Measurements from ENCODE around the gene TRAPPC12.
"Not testable (repeated sequence)": the region's sequence is repeated elsewhere in the genome, so short reads cannot be mapped to it uniquely, and the experiment has no call there.

TRAPPC12 gene

DNA sequence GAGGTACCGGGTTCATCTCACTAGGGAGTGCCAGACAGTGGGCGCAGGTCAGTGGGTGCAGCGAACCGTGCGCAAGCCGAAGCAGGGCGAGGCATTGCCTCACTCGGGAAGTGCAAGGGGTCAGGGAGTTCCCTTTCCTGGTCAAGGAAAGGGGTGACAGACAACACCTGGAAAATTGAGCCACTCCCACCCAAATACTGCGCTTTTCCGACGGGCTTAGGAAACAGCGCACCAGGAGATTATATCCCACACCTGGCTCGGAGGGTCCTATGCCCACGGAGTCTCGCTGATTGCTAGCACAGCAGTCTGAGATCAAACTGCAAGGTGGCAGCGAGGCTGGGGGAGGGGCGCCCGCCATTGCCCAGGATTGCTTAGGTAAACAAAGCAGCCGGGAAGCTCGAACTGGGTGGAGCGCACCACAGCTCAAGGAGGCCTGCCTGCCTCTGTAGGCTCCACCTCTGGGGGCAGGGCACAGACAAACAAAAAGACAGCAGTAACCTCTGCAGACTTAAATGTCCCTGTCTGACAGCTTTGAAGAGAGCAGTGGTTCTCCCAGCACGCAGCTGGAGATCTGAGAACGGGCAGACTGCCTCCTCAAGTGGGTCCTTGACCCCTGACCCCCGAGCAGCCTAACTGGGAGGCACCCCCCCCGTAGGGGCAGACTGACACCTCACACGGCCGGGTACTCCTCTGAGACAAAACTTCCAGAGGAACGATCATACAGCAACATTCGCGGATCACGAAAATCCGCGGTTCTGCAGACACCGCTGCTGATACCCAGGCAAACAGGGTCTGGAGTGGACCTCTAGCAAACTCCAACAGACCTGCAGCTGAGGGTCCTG is 9.9 kb upstream of the TRAPPC12 start:
- DNase-seq (ENCODE audit: low spot score), result not testable (repeated sequence)

DNA sequence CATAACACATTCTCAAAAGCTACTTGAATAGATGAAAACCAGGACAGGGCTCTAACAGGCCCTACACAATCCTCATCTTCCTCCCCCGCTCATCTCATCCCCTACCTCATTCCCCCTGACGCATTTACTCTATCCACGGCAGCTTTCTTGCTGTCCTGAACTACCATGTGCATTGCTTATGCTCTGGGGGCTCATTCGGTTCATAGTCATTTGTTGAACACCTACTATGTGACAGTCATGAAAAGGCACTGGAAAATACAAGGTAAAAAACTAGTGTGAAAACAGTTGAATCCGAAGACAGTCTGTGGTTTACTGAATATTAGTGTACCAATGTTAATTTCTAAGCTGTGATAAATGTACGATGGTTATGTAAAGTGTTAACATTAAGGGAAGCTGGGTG is 2.7 kb upstream of the TRAPPC12 start:
- no peak for DNase-seq (ENCODE audit: low spot score)

DNA sequence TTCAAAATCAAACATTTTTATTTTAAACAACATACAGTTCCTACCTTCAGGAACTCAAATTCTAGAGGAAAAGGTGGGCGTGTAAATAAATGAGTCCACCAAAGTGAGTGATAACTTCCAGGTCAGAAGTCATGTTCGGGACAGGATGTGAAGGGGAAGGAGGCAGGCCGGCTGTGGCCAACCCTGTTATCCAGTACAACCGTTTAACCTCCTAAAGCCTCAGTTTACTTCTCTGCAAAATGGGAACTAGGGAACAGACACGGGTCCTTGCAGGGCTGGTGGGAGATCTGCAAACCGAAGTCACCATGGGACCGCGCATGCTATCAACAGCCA is 2.2 kb upstream of the TRAPPC12 start:
- peak; percentile 60 for DNase-seq (ENCODE audit: low spot score)

DNA sequence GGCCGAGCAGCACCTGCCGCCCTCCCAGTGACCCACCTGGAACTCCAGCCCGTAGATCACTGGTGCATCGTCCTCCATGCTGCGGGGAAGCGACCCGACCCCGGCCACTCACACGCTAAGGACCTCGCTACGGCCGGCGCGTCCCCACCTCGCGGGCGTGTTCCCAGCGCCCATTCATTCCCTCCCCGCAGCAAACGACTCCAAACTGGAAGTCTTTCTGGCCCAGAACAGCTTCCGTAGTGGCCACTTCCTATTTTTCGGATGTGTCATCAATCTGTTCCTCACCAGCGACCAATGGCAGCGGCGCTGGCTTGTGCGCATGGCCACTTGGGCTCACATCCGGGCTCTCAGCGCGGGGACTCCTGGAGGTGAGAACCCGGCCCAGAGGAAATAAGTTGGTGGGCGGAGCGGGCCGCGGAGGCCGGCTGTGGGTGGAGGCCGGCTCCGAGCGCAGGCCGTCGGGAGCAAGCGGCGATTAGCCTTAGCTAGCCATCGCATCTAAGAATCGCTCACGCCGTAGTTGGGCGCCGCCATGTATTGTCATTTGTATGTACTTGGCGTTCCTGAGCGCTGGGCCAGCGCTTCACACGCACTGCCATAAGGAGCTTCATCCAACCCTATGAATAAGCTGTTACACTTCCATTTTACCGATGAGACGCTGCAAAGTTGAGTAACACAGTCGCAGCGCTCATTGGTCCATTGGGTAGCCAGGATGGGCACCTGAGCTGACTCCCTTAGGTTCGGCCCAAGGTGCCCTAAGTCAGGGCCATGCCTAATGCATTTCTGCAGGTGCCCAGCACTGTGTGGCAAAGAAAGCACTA is 1.7 kb upstream of the TRAPPC12 start, which contains the start of gene EIPR1:
Gene EIPR1, minus strand, starts transcription at position 207 of the 821 bp plus-strand sequence. Its CDS starts 129 bp downstream, at position 78.
- DNase-seq (ENCODE audit: low spot score), result peak; percentile 99

DNA sequence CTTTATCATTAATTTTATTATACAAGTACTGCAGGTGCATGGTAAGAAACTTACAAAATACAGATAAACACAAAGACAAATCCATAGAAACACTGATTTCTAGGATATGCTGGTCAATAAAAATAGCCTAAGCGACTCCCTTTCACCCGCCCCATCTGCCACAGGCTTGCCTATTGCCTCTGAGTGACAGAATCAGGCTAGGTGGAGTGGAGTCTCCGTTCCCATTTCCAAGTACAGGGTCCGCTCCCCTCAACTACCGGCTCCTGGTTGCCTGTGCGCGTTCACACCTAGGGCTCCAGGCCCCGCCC is 201 bp upstream of the TRAPPC12 start:
- DNase-seq (ENCODE audit: low spot score), result no peak

DNA sequence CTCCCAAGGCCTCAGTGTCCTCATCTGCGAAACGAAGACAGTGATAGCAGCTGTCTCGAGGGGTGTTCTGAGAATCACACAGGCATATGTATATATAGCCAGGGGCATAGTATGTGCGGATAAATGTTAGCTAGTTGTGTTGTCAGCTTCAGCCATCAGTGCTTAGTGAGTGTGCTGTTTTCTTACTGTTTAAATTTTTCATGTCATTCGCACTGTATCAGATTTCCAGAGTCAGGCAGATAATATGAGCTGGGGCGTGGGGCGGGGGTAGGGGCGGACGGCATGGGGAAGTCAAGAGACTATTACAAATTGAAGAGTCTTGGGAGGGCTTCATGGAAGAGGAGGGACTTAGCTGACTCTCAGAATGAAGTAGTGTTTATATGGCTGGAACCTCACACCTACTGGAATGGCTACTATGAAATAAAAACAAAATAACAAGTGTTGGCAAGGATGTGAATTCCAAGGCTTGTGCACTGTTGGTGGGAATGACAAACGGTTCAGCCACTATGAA is 7.0 kb downstream of the TRAPPC12 start:
- DNase-seq (ENCODE audit: low spot score), result no peak

DNA sequence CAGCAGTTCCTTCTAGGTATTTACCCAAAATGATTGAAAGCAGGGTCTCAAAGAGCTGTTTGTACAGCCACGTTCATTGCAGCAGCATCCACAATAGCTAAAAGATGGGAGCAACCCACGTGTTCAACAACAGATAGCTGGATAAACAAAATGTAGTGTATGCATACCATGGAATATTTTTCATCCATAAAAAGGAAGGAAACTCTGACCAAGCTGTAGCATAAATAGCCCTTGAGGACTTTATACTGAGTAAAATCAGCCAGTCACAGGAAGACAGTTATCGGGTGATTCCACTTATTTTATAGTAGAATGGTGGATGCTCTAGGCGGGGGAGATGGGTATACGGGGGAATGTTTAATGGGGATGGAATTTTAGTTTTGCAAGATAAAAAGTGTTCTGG is 7.5 kb downstream of the TRAPPC12 start:
- DNase-seq (ENCODE audit: low spot score), result no peak

DNA sequence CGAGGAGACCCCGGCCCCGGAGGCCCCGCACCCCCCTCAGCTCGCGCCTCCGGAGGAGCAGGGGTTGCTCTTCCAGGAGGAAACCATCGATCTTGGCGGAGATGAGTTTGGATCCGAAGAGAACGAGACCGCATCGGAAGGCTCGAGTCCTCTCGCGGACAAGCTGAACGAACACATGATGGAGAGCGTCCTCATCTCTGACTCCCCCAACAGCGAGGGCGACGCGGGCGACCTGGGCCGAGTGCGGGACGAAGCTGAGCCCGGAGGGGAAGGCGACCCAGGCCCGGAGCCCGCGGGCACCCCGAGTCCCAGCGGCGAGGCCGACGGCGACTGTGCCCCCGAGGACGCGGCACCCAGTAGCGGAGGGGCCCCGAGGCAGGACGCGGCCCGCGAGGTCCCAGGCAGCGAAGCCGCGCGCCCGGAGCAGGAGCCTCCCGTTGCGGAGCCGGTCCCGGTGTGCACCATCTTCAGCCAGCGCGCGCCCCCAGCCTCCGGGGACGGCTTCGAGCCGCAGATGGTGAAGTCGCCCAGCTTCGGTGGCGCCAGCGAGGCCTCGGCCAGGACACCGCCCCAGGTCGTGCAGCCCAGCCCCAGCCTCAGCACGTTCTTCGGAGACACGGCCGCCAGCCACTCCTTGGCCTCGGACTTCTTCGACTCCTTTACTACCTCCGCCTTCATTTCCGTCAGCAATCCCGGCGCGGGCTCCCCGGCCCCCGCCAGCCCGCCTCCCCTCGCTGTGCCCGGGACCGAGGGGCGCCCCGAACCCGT is 8.3 kb downstream of the TRAPPC12 start:
- no peak for DNase-seq (ENCODE audit: low spot score)

DNA sequence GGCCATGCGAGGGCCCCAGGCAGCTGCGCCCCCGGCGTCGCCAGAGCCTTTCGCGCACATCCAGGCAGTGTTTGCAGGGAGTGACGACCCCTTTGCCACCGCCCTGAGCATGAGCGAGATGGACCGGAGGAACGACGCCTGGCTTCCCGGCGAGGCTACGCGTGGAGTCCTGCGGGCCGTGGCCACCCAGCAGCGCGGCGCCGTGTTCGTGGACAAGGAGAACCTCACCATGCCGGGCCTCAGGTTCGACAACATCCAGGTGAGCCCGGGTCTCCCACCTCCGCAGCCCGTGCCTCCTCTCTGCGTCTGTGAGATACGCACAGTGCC is 8.9 kb downstream of the TRAPPC12 start:
- DNase-seq (ENCODE audit: low spot score), result no peak

DNA sequence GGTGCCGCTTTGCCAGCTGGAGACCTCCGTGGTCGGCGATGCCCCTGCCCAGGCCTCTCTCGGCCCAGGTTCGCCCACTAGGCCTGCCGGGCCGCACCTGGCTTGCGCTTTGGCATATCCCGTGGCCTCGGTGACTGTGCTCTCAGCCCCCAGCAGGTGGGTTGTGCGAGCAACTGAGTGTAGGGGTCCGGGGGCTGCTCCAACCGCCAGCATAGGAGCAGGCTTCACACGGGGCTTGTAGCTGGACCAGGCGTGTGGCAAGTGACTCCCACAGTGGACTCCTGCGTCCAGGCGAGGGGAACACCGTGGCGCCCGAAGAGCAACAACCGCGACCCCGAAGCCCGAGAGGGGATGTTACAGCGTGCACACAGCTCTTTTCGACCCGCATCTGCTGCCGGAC is 9.7 kb downstream of the TRAPPC12 start:
- DNase-seq (ENCODE audit: low spot score), result no peak

DNA sequence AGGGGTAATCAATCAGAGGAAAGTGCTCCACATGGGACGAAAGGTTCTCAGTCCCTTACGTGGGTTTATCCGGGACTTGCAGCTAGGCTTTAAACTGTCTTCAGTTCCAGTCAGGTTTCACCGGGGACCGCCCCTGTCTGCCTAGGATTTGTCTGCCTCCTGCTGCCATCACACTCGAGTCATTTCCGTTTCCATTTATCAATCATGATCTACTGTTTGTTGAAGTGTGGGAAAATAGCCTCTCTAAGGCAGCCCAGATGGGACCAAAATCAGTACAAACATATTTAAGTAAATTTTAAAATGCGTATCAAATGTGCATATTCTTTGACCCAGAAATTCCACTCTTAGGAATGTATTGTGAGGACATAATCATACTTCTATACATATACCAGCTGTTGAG is 10.5 kb downstream of the TRAPPC12 start:
- no peak for DNase-seq (ENCODE audit: low spot score)

DNA sequence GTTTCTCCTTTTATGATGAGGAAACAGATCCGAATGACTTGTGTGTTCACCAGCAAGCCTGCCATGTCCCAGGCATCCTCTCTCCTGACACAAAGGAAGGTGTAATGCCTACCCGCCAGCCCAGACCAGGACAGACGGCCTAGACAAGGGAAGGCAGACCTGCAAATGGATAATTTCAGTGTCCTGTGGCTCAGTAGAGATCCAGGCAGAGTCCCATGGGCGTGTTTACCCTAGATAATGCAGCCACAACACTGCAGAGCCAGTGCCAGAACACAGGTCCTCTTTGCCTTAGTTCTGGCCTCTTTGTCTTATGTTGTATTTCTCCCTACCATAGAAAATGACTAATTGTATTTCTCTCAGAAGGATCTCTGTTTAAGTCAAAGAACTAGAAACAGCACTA is 12.7 kb downstream of the TRAPPC12 start:
- no peak for DNase-seq (ENCODE audit: low spot score)

DNA sequence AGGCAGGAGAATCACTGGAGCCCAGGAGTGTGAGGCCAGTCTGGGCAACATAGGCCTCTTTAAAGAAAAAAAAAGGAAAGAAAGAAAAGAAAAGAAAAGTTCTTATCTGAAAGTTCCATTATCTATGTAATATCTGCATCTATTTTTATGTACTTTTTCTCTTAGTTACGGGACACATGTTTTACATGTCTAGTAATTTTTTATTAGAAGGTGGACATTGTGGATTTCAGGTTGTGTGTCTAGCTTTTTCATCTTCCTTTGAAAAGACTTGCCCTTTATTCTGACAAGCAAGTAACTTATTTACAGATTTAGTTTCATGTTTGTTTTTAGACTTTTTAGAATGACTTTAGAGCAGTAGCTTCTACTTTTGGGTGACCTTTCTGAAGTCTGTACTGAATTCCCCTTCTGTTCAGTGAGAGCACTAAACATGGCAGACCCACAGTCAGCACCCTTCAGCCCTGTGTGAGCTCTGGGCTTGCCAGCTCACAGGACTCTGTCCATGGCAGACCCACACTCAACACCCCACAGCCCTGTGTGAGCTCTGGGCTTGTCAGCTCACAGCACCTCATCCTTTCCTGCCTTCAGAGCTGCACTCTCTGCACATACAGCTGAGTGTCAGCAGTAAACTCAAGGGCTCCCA is 17.5 kb downstream of the TRAPPC12 start:
- no peak for DNase-seq (ENCODE audit: low spot score)

DNA sequence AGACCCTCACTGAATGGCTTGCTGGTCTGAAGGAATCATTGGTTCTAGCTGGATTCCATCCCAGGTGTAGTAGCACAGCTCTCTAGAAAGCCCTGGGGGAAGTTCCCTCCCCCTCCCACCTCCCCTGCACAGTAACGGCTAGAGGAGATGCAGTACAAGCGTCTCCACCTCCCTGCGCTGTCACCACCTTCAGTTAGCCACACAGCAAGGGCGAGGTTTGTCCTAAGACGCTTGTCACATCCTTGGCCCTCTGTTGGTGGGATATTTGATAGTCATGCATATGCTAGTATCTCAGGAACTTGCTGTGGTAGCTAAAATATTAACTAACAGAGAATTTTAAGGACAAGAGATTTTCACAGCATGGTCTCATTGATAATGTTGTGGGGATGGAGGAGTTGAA is 19.4 kb downstream of the TRAPPC12 start:
- DNase-seq (ENCODE audit: low spot score), result no peak

DNA sequence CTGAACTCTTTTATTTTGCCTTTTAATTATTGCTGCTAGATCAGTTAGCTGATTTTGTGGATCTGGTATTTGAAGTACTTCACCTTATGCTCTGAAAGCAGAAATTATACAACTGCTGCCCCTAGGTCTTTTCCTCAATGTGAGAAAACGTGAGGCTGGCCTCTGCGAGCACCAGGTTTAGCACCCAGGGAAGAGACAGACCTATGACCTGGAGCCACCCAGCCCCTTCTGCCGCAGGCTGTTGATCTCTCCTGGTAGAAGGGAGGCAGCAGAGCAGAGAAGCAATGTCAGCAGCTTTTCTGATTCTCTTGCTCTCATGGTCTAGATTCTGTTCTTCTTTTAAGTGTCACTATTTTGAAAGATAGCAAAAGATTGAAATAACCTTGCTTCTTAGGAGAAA is 19.9 kb downstream of the TRAPPC12 start:
- no peak for DNase-seq (ENCODE audit: low spot score)

DNA sequence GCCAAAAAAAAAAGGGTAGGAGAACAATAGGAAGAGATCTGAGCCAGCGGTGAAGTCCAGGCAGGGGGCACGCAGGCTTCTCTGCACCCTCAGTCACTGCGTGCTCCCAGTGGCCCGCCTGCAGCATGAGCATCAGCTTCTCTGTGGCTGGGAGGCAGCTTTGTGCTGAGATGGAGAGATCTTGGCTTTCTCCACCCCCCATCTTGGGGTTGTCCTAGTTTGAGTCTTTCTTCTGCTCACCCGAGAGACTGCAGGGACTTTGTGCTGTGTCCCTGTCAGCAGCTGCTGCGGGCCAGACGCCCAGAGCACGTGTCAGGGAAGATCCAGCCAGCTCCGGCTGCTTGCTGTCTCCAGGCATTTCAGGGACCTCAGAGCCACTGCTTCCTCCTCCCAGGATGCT is 20.3 kb downstream of the TRAPPC12 start:
- peak; percentile 37 for DNase-seq (ENCODE audit: low spot score)

DNA sequence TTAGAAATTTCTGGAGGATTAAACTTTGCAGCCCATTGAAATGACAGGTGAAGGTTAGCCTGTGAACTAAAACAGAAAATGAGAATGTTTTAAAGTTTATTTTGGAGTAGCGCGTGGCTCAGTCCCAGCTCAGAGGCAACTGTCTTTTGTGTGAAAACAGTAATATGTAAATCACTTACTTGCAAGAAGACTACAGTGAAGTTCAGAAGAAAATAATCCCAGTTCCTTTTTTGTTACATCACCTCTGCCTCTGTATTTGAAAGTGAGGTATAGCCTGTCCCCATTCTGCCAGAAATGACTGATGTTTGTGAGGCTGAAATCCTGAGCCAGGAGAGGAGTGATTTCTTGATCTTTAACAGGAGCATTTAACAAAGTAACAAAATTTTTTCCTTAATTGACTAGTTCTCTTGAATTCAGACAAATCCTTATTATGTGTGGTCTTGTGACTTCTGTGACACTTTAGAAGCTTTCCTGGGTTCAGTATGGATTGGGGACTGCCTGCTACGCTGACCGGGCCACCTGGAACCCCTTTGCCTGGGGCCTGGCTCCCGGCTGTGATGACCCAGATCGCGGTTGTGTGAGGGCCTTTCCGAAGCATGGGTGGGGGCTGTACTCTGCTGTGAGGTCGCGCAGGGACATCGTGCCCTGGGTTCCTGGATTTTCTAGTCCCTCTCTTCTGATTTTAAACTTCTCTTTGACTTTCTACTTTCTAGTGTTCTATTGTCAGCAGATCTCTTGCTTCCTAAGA is 24.3 kb downstream of the TRAPPC12 start:
- DNase-seq (ENCODE audit: low spot score), result no peak

DNA sequence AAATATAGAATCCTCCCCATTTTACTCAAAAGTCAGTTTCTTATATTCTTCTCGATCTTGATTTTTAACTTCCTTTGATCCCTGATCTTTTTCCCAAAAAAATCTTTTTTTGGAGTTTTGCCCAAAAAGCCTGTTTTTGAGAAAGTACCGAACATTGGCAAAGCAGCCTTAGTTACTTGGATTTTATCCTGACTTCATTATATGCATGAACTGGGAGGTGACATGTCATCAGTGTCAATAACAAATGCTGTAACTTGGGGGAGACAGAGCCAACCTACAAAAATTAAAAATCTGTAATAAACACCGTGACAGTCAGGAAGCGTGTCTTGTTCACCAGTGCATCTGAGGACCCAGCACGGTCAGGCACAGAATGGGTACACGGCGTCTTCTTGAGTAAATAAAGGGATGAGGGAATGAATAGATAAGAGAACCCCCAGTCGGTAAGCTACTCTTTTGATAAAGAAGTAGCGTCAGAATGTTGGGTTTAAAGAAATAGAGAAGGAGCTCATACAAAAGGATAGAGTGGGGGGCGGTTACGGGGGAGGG is 24.9 kb downstream of the TRAPPC12 start:
- no peak for DNase-seq (ENCODE audit: low spot score)

DNA sequence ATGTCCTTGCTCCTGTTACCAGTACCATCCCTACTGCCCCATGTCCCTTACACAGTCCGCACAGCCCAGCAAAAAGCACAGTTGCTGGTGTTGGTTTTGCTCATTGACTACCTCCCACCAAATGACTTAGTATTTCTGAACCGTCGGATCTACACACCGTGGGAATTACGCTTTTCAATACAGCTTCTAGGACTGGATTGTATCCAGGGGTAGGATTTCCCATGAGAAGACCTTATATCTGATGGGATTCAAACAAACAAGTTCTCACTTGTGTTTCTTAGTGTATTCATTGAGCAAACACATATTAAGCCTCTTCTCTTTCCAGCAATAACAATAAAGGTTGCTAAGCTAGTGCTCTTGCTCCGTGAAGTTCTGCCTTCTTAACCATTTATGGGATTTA is 25.8 kb downstream of the TRAPPC12 start:
- no peak for DNase-seq (ENCODE audit: low spot score)

DNA sequence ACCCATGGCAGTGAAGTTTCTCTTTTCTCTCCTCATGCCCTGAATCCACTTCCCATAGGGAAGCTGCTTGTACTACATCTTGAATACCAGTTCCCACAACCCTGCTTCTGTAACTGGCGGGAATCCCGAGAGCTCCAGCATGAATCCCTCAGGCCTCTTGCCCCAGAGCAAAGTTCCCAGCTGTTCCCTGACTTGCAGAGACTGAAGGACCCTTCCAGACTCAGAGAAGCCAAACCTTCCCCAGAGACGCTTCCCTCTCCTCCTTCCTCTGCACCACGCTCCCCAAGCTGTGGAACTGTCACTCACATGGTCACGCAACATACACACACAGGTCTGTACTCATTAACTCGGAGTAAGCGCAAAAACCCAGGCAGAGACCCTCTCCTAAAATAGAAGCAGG is 26.4 kb downstream of the TRAPPC12 start:
- no peak for DNase-seq (ENCODE audit: low spot score)

DNA sequence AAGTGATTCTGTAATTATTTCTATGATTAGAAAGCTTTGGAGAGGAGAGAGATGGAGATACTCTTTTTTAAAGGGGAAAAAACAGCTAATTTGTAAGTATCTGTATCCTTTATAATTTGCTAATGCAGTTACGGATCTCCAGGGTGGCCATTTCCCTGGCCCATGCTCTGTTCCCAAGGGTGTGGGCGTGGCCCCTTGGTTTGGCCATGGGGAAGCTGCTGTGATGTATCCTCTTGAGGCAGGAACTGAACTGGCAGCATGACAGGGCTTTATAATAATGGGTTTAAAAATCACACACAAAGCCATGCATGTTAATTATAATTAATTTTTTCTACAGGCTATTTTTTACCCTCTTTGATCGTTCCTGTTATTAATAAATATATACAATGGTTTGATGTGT is 27.0 kb downstream of the TRAPPC12 start:
- no peak for DNase-seq (ENCODE audit: low spot score)

Data from AG08395 (cell line).